ENCODE measurements around the gene MAN2B2. TPM values are rescaled to one million over a fixed set of nuclear protein-coding genes. Genes with fewer than 3 reads are reported as not detected.

Gene MAN2B2
- total and polyA plus RNA-seq, 2 donors from 2014 or later, result 19.9 to 34.3 TPM

- no peaks in the 10 kb centered on the region for H3K9me3 ChIP-seq (ENCODE audit: control insufficient read depth in 2 of 3, insufficient read depth in 1 of 3, low read length in 3 of 3)
- H3K36me3 ChIP-seq (ENCODE audit: control insufficient read depth in 2 of 3, insufficient read depth in 3 of 3, low read length in 3 of 3), result peaks cover 0 to 20% (median 7%) of the 10 kb centered on the region in 3 donors
- intact Hi-C loops (cut with DNase I), result no loop called here
- peak overlapping the region; percentile 74 to 100 (median 99) for H3K9ac ChIP-seq (ENCODE audit: low read length in 3 of 3)
- peak overlapping the region; percentile 96 to 97 for H3K27ac ChIP-seq (ENCODE audit: low read depth in 2 of 2, low read length in 2 of 2)
- no peak for TF ChIP-seq CTCF (IDR thresholded peaks at IDR 0.05; ENCODE audit: borderline replicate concordance, extremely low read depth, insufficient read depth)
- peak overlapping the region; percentile 78 to 99 (median 98) for H3K4me3 ChIP-seq (ENCODE audit: low read length in 3 of 3)
- H3K4me1 ChIP-seq (ENCODE audit: control insufficient read depth in 2 of 3, insufficient read depth in 2 of 3, low read depth in 1 of 3, low read length in 3 of 3), result peaks cover 5 to 20% (median 19%) of the 10 kb centered on the region in 3 donors
- FAIRE-seq (no peak), DNase-seq (peak in 4 of 5 donors; percentile 48 to 79 (median 76))
- no peaks in the 10 kb centered on the region for H3K27me3 ChIP-seq (ENCODE audit: control insufficient read depth, insufficient read depth, low read length)
Observed at GRCh38 chr4:6641164-6641970, 66.4 kb downstream of the MAN2B2 start.

- Histone ChIP-seq H3K9ac (ENCODE audit: low read length in 3 of 3) (peak overlapping the region; percentile 74 to 100 (median 99)), H3K9me3 (ENCODE audit: control insufficient read depth in 2 of 3, insufficient read depth in 1 of 3, low read length in 3 of 3) (no peaks in the 10 kb centered on the region), H3K27me3 (ENCODE audit: control insufficient read depth, insufficient read depth, low read length) (no peaks in the 10 kb centered on the region), H3K27ac (ENCODE audit: low read depth in 2 of 2, low read length in 2 of 2) (peak overlapping the region in 1 of 2 donors; percentile 97), H3K36me3 (ENCODE audit: control insufficient read depth in 2 of 3, insufficient read depth in 3 of 3, low read length in 3 of 3) (peaks cover 0 to 20% (median 7%) of the 10 kb centered on the region in 3 donors), H3K4me3 (ENCODE audit: low read length in 3 of 3) (peak overlapping the region; percentile 78 to 99 (median 98)), H3K4me1 (ENCODE audit: control insufficient read depth in 2 of 3, insufficient read depth in 2 of 3, low read depth in 1 of 3, low read length in 3 of 3) (peaks cover 5 to 20% (median 19%) of the 10 kb centered on the region in 3 donors)
- DNase-seq (peak in 1 of 5 donors; percentile 28), FAIRE-seq (no peak)
- intact Hi-C loops (cut with DNase I), result no loop called here
- no peak for TF ChIP-seq CTCF (IDR thresholded peaks at IDR 0.05; ENCODE audit: borderline replicate concordance, extremely low read depth, insufficient read depth)
Observed at GRCh38 chr4:6641971-6642320, 67.0 kb downstream of the MAN2B2 start.

DNA sequence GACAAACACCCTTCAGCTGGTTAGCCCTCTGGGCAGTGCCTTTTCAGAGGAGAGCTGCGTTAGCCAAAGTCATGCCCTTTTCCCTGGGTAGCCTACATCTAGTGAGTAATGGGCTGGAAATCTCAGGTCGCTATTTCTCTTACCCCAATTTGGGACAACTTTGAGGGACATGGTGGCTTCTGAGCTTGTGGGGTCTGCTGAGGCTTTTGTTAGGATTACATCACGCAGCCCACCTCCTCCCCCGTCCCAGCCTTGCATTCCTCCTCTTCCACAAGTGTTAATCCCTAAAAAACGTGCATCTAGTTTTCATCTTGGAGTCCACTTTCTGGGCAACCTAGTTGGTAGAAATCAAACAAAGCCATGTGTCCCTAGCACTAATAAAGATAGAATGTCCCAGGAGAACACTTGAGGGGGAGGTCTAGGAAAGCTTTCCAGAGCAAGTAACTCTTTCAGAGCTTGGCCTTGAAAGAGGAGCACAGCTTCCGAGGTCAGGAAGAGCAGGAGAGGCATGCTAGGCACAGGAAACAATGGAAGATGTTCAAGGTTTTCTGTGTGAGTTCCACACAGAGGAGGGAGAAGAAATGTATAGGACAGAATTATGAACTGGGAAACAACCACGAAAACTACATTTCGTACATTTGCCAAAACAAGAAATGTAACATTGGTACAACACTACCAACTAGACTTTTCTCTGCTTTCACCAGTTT is 68.3 kb downstream of the MAN2B2 start:
- Histone ChIP-seq H3K27me3 (ENCODE audit: control insufficient read depth, insufficient read depth, low read length) (no peaks in the 10 kb centered on the region), H3K9me3 (ENCODE audit: control insufficient read depth in 2 of 3, insufficient read depth in 1 of 3, low read length in 3 of 3) (no peaks in the 10 kb centered on the region), H3K9ac (ENCODE audit: low read length in 3 of 3) (no peak overlapping the region), H3K4me3 (ENCODE audit: low read length in 3 of 3) (peak overlapping the region in 1 of 3 donors; percentile 99), H3K4me1 (ENCODE audit: control insufficient read depth in 2 of 3, insufficient read depth in 2 of 3, low read depth in 1 of 3, low read length in 3 of 3) (peaks cover 5 to 20% (median 19%) of the 10 kb centered on the region in 3 donors), H3K36me3 (ENCODE audit: control insufficient read depth in 2 of 3, insufficient read depth in 3 of 3, low read length in 3 of 3) (peaks cover 0 to 20% (median 7%) of the 10 kb centered on the region in 3 donors), H3K27ac (ENCODE audit: low read depth in 2 of 2, low read length in 2 of 2) (no peak overlapping the region)
- DNase-seq (no peak), FAIRE-seq (no peak)
- intact Hi-C loops (cut with DNase I), result no loop called here
- no peak for TF ChIP-seq CTCF (IDR thresholded peaks at IDR 0.05; ENCODE audit: borderline replicate concordance, extremely low read depth, insufficient read depth)

All from kidney (tissue), 14 donors.